Activated T-cell treated with anti-CD3 and anti-CD28 coated beads, Interleukin-2, amount 50 U/mL, for 1 hour (primary cell): ENCODE results near the gene PAFAH1B1.

Experiments used
- DNase-seq: peaks from one replicate; pipeline ENCODE4 v3.0.0-alpha.2; 2020

The PAFAH1B1 gene

DNA sequence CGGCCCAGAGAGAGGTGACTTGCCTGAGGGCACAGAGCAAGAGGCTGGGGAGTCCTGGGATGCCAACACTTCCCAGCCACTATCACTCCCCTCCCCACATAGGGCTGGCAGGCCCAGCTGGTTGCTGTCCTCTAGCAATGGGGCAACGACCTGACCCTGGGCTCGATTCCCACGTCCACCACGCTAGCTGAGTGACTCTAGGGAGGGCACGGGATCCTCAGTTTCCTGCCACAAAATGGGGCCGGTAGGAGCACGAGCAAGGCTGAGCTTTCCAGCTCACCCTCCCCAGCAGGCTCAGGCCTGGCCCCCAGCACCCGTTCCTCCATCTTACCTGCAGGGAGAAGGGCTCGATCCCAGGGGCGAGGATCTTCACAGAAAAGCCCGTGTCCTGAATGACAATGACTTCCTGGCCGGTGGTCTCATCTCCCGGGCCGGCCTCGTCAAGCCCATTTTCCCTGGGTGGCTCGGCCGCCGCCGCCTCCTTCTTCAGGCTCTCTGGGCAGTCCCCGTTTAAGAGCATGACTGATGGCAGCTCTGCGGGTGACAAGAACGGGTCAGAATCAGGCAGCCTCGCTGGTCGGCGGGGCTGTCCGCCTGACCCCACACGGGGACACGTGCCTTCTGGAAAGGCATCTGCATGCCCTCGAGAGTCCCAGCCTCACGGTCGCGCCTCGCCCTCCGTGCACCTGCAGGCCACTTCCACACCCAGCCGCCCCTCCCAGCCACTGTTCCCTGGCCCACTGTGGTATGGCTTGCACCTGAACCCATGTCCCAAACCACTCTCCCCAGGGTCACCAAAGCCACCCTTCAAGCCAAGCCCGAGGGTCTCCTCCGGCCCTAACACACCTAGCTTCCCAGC, 110.8 kb downstream of the PAFAH1B1 start:
- DNase-seq, result no peak

- DNase-seq, result no peak
Measured at GRCh38 chr17:2704890-2705248, 111.4 kb downstream of the PAFAH1B1 start.

DNA sequence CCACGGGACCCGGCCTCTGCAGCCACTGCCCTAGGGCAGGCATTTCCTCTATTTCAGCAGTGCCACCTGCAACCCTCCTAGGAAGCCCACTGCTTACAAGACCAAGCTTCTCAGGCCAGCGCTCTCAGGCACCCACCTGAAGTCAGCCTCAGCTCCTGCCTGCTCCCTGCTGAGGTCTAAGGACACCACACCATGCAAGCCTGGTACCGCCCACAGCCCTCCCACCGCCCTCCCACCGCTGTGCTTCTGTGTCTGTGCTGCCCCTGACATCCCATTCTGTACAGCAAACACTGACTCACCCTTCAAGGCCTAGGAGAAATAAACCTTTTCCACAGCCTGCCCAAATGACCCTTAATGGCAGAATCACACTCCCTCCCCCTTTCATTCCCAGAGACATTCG, 111.8 kb downstream of the PAFAH1B1 start:
- no peak for DNase-seq

DNA sequence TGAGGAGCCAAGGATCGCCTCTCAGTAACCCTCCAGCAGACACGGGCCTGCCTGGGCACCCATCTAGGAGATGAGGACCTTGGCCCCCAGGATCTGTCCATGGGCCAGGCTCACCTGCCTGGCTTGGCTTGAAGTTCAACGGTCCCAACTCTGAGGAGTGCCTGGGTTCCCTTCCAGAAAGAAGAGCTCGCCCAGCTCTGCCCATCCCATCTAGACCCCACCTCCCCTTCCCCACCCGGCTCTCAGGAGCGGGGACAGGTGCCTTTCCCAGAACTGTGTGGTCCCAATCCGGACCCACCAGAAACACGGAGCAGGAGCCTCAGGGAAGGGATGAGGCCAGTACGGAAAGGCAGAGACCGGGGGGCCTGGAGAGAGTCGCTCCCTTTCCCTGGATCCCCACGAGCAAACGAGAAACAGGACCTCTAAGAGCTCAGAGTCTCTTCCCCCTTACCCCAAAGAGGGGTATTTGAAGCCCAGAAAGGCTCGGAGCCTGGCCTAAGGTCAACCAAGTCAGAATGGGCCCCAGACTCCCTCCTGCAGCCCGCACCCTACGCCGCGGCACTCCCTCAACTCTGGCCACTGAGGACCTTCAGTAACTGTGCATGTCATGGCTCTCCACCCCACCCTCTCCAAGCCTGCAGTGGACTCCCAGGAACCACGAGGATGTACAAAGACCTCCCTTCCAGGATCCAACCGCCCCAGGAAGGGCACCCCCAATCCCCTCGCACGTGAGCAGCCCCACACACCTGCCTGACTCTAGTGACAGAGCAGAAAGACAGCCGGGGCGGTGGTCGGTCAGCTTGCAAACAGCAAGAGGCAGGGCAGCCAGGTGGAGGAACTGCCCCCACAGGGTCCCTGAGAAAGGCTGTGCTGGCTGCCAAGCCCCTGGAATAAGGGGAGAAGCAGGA, 112.7 kb downstream of the PAFAH1B1 start:
- no peak for DNase-seq

- DNase-seq, result no peak
Measured at GRCh38 chr17:2706911-2707510, 113.6 kb downstream of the PAFAH1B1 start.

DNA sequence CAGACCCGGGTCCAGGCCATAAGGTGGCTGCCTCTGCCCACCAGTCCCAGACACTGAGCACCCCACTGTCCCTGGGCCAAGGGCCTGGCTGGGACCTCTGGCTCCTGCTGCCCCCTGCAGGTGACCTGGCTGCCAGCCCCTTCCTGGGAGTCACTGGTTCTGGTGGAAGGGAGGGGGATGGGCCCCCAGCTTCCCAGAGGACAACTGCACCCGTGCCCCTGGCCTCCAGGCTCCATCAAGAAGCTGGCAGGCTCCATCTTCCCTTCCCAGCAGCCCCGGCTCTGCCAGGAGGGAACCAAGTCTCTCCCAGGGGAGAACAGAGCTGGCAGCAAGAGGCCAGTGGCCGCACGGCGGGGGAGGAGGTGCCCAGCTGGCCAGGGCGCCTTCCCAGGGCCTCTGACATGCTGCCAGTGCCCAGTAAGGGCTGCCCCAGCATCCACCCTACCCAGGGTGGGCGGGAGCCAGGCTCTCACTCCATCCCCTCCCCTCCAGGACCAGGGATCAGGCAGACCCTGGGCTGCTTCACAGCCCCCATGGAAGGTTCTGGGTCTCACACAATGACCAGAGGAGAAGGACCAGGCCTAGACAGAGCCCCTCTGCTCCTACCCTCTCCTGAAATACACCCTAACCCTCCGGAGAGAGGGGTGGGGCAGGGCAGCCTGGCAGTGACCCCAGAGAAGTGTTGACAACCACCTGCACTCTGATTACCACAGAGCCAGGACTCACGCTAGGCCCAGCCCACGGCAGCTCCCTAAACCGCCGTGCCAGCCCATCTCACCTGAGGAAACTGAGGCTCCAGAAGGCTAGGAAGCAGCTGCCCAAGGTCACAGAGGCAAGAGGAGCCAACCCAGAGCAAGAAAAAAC, 114.5 kb downstream of the PAFAH1B1 start:
- DNase-seq, result no peak

- DNase-seq, result no peak
Measured at GRCh38 chr17:2708585-2709182, 115.2 kb downstream of the PAFAH1B1 start.

- no peak for DNase-seq
Measured at GRCh38 chr17:2709183-2709661, 115.8 kb downstream of the PAFAH1B1 start.

- no peak for DNase-seq
Measured at GRCh38 chr17:2710071-2710802, 116.8 kb downstream of the PAFAH1B1 start.

DNA sequence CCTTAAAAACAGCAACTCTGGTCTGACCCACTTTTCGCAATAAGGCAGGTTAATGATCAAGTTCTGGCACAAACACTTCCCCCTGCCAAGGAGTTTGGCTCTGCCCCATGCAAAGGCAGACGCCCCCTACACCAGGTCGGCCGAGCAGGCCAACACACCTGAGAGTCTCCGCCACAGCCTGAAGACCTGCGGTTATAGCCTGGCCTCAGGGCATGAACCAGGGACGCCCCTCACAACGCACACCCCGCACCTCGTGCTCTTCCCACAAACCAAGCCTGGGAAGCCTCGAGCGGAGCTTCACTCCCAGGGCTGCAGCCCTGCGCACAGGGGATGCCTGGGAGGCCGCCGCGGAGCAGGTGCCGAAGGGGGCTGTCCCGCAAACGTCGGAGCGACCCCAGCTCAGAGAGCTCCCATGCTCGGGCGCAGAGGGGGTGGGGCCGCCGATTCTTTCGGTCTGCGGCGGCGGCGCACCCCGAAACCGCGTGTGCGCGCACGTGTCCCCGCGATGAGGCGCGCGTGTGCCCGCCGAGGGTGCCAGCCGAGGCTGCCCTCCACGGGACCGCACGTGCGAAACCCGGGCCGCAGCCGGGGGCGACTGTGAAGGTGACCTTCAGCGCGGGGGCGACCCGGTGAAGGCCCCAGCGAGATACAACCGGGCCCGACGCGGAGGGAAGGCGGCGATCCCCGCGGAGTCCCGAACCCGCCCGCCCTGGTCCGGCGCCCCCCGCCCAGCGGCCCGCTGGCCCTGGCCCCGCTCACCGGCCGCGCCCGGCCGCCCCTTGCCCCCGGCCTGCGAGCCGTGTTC, 117.6 kb downstream of the PAFAH1B1 start:
- DNase-seq, result peak; percentile 41

GRCh38 chr17:2711608-2712299, 118.3 kb downstream of the PAFAH1B1 start, which contains the start of gene CLUH:
TSS of gene CLUH (minus strand) at chr17:2711764. CDS start at chr17:2711661, 103 bp downstream.
- peak; percentile 97 for DNase-seq

GRCh38 chr17:2712300-2713043, 119.0 kb downstream of the PAFAH1B1 start:
- DNase-seq, result no peak

GRCh38 chr17:2713881-2714280, 120.4 kb downstream of the PAFAH1B1 start:
- DNase-seq, result no peak

DNA sequence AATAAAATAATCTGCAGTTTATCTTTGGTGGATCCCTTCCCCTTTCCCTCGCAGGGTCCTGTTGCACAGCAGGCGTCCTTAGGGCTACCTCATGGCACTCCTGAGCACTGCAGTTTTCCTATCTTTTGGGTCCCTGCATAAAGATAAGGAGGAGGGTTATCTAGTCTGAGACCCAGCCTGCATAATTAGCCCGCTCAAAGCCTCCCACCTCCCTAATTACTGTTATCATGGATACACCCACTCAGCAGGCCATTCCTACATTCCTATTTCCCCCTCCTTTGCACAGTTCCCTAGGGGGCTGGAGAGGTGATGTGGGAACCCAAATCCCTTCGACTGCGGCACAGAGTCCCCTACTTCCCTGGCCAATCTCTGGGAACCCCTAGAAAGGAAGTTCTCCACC, 123.2 kb downstream of the PAFAH1B1 start:
- DNase-seq, result no peak

DNA sequence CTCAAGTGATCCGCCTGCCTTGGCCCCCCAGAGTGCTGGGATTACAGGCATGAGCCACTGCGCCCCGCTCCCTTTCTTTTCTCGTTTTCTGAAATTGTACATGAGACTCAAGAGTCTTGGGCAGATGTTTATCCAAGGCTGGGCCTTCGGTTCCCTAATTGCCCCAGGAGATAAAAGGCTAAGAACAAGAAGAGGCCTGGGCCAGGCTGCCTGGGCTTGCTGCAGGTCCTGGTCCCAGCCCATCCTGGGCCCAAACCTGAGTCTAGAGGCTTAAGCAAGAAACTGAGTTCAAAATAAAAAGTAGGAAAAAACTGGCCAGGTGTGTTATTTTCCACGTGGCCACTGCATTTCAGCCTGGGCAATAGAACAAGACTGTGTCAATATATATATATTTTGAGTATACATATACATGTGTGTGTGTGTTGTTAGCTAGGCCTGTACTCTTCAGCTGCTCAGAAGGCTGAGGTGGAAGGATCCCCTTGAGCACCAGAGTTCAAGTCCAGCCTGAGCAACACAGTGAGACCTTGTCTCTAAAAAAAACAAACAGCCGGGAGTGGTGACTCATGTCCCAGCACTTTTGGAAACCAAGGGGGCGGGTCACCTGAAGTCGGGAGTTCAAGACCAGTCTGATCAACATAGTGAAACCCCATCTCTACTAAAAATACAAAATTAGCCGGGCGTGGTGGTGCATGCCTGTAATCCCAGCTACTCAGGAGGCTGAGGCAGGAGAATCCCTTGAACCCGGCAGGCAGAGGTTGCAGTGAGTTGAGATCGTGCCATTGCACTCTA, 124.9 kb downstream of the PAFAH1B1 start:
- no peak for DNase-seq

DNA sequence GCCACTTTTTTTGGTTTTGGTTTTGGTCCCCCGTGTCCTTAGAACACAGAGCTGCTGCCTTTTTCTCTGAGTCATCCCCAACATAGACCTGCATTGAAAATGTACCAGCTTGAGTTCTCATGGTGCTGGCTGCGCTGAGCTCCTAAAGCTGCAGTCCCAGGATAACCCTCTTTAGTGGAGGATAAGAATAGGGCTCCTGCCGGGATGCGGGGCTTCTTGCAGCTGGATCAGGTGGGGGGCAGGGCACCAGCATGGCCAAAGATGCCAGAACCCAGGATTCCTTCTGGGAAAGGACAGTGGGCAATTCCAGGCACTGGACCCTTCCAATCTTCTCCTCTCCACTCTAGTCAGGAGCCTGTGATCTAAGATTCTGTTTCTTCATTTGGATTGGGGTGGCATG, 126.4 kb downstream of the PAFAH1B1 start:
- DNase-seq, result no peak

GRCh38 chr17:2721603-2722002, 128.1 kb downstream of the PAFAH1B1 start:
- no peak for DNase-seq

GRCh38 chr17:2722611-2723010, 129.2 kb downstream of the PAFAH1B1 start:
- no peak for DNase-seq
